HepG2 (cell line): ENCODE measurements around the gene PLXND1. TPM values are rescaled to one million over a fixed set of nuclear protein-coding genes. Genes with fewer than 3 reads are reported as not detected.

ENCODE experiments used
- BRCA1 ChIP-seq: sonication (generic); formaldehyde crosslinking; IDR thresholded peaks from 2 replicates; pipeline ENCODE4 v1.4.0; 2020; ENCODE audit warnings: missing genetic modification reagents
- FOXK1 ChIP-seq: sonication (generic); formaldehyde crosslinking; IDR thresholded peaks from 2 replicates; pipeline ENCODE4 v1.4.0; 2020; ENCODE audit warnings: low read depth, missing genetic modification reagents, borderline replicate concordance
- GPN1 ChIP-seq: sonication (generic); formaldehyde crosslinking; IDR thresholded peaks from 2 replicates; pipeline ENCODE4 v1.5.1; 2020; ENCODE audit warnings: missing genetic modification reagents, borderline replicate concordance
- HNRNPUL1 ChIP-seq: fragments of 200-400 bp; formaldehyde crosslinking; IDR thresholded peaks from 2 replicates; pipeline ENCODE4 v1.6.1; 2017; ENCODE audit warnings: low read depth, mild to moderate bottlenecking, low read length, moderate library complexity
- HOXA5 ChIP-seq: sonication (generic); formaldehyde crosslinking; IDR thresholded peaks from 2 replicates; pipeline ENCODE4 v1.4.0; 2020; ENCODE audit warnings: missing genetic modification reagents
- KDM2A ChIP-seq: sonication (generic); formaldehyde crosslinking; IDR thresholded peaks from 2 replicates; pipeline ENCODE4 v1.4.0; 2020; ENCODE audit warnings: low read depth, missing genetic modification reagents, borderline replicate concordance
- KDM5A ChIP-seq: fragments of 200-600 bp; sonication (generic); IDR thresholded peaks from 2 replicates; pipeline ENCODE4 v1.7.0; 2018; ENCODE audit warnings: antibody characterized with exemption, mild to moderate bottlenecking, low read length, borderline replicate concordance
- KDM5B ChIP-seq: sonication (generic); formaldehyde crosslinking; IDR thresholded peaks from 2 replicates; pipeline ENCODE4 v1.4.0; 2020; ENCODE audit warnings: missing genetic modification reagents, mild to moderate bottlenecking, borderline replicate concordance
- KDM6A ChIP-seq: IDR thresholded peaks from 2 replicates; pipeline ENCODE4 v1.6.1; 2016; ENCODE audit warnings: low read depth
- MTA1 ChIP-seq: sonication (generic); formaldehyde crosslinking; IDR thresholded peaks from 2 replicates; pipeline ENCODE4 v1.4.0; 2020; ENCODE audit warnings: missing genetic modification reagents, mild to moderate bottlenecking, borderline replicate concordance
- MTF2 ChIP-seq: sonication (generic); formaldehyde crosslinking; IDR thresholded peaks from 2 replicates; pipeline ENCODE4 v1.5.0; 2020; ENCODE audit warnings: missing genetic modification reagents, borderline replicate concordance
- TSC22D2 ChIP-seq: sonication (generic); formaldehyde crosslinking; IDR thresholded peaks from 2 replicates; pipeline ENCODE4 v1.5.1; 2020; ENCODE audit warnings: missing genetic modification reagents, mild to moderate bottlenecking, borderline replicate concordance
- ZFP36 ChIP-seq: fragments of 150-350 bp; IDR thresholded peaks from 2 replicates; pipeline ENCODE4 v1.6.1; 2018; ENCODE audit warnings: borderline replicate concordance, low read length, low read depth; ENCODE audit not compliant: partially characterized antibody
- ZFX ChIP-seq: sonication (generic); formaldehyde crosslinking; IDR thresholded peaks from 2 replicates; pipeline ENCODE4 v1.4.0; 2020; ENCODE audit warnings: mild to moderate bottlenecking, low read depth, missing genetic modification reagents, moderate library complexity
- ZNF180 ChIP-seq: sonication (generic); formaldehyde crosslinking; IDR thresholded peaks from 2 replicates; pipeline ENCODE4 v1.4.0; 2020; ENCODE audit warnings: low read depth, missing genetic modification reagents, borderline replicate concordance
- ZNF282 ChIP-seq: fragments of 450-650 bp; IDR thresholded peaks from 2 replicates; pipeline ENCODE4 v1.6.1; 2018; ENCODE audit not compliant: partially characterized antibody
- ZNF317 ChIP-seq: sonication (generic); formaldehyde crosslinking; IDR thresholded peaks from 2 replicates; pipeline ENCODE4 v1.5.0; 2020; ENCODE audit warnings: mild to moderate bottlenecking, missing genetic modification reagents
- ZNF556 ChIP-seq: sonication (generic); formaldehyde crosslinking; IDR thresholded peaks from 2 replicates; pipeline ENCODE4 v1.4.0; 2020; ENCODE audit warnings: mild to moderate bottlenecking, missing genetic modification reagents, borderline replicate concordance
- ZNF558 ChIP-seq: sonication (generic); formaldehyde crosslinking; IDR thresholded peaks from 2 replicates; pipeline ENCODE4 v1.9.0; 2022; ENCODE audit warnings: mild to moderate bottlenecking, missing genetic modification reagents, borderline replicate concordance
- ZNF790 ChIP-seq: sonication (generic); formaldehyde crosslinking; IDR thresholded peaks from 2 replicates; pipeline ENCODE4 v1.8.0; 2022; ENCODE audit warnings: missing genetic modification reagents, mild to moderate bottlenecking, borderline replicate concordance
- ZNF891 ChIP-seq: sonication (generic); formaldehyde crosslinking; IDR thresholded peaks from 2 replicates; pipeline ENCODE4 v1.5.0; 2020; ENCODE audit warnings: mild to moderate bottlenecking, missing genetic modification reagents
- ZSCAN5A ChIP-seq: sonication (generic); formaldehyde crosslinking; IDR thresholded peaks from 2 replicates; pipeline ENCODE4 v1.8.0; 2022; ENCODE audit warnings: mild to moderate bottlenecking, missing genetic modification reagents, borderline replicate concordance
- polyA plus RNA-seq, 8 experiments: library from polyadenylated mRNA; depleted of rRNA in 3 of 8; stranded (reverse) in 7 of 8; unstranded in 1 of 8; fragments of >200 nt; fragmentation: Illumina TruSeq in 4 of 8; extraction: Trizol in 4 of 8; gene quantifications; 2 replicates each; pipeline versions ENCODE4 v1.2.1 to v1.2.3, GENCODE V29; 2011 to 2016; ENCODE audit warnings: low read depth in 4 of 8, missing spikeins in 1 of 8, mixed read lengths in 1 of 8; ENCODE audit not compliant: insufficient read depth in 1 of 8
- total RNA-seq, 5 experiments: library from RNA; depleted of rRNA; stranded (reverse); fragments of >200 nt; fragmentation: Illumina TruSeq; extraction: Trizol; gene quantifications; 2 replicates each; pipeline ENCODE4 v1.2.3, GENCODE V29; 2016; ENCODE audit warnings: low read depth in 1 of 5
- TF ChIP-seq, protein P1 (sequence below): IDR thresholded peaks from 2 replicates; pipeline ENCODE4 v1.6.1; 2016
- TF ChIP-seq, protein P2 (sequence below): sonication (generic); formaldehyde crosslinking; IDR thresholded peaks from 2 replicates; pipeline ENCODE4 v1.5.1; 2020; ENCODE audit warnings: mild to moderate bottlenecking, missing genetic modification reagents, moderate library complexity

The PLXND1 gene
- total and polyA plus RNA-seq, 2 of the 13 experiments (the other 11 are each of a cell fraction or from before 2014, with no cell fraction given), result 15.9 to 42.0 TPM

- TF ChIP-seq BRCA1 (CRISPR knock-in tag) (0 out of 2 replicates have a peak, but pooled peaks have one; percentile 10), ZNF180 (CRISPR knock-in tag) (no peak), GPN1 (CRISPR knock-in tag) (no peak; the same call in 1 of the 2 replicates), ZFP36 (no peak), ZNF558 (CRISPR knock-in tag) (no peak), TSC22D2 (CRISPR knock-in tag) (no peak), ZNF891 (peak; percentile 33; the same call in 1 of the 2 replicates), ZFX (CRISPR knock-in tag) (no peak; the same call in none of the 2 replicates), MTA1 (CRISPR knock-in tag) (no peak), KDM5B (CRISPR knock-in tag) (0 out of 2 replicates have a peak, but pooled peaks have one; percentile 25), ZNF282 (no peak), ZSCAN5A (no peak), HNRNPUL1 (no peak), ZNF790 (CRISPR knock-in tag) (no peak), KDM6A (CRISPR knock-in tag) (no peak), ZNF317 (CRISPR knock-in tag) (peak; percentile 47; the same call in 1 of the 2 replicates), HOXA5 (no peak), FOXK1 (CRISPR knock-in tag) (no peak; the same call in 1 of the 2 replicates), KDM5A (no peak), ZNF556 (CRISPR knock-in tag) (no peak), MTF2 (CRISPR knock-in tag) (0 out of 2 replicates have a peak, but pooled peaks have one; percentile 66), KDM2A (CRISPR knock-in tag) (peak; percentile 35)
- TF ChIP-seq, protein P1, sequence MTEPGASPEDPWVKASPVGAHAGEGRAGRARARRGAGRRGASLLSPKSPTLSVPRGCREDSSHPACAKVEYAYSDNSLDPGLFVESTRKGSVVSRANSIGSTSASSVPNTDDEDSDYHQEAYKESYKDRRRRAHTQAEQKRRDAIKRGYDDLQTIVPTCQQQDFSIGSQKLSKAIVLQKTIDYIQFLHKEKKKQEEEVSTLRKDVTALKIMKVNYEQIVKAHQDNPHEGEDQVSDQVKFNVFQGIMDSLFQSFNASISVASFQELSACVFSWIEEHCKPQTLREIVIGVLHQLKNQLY, result no peak
- TF ChIP-seq, protein P2, sequence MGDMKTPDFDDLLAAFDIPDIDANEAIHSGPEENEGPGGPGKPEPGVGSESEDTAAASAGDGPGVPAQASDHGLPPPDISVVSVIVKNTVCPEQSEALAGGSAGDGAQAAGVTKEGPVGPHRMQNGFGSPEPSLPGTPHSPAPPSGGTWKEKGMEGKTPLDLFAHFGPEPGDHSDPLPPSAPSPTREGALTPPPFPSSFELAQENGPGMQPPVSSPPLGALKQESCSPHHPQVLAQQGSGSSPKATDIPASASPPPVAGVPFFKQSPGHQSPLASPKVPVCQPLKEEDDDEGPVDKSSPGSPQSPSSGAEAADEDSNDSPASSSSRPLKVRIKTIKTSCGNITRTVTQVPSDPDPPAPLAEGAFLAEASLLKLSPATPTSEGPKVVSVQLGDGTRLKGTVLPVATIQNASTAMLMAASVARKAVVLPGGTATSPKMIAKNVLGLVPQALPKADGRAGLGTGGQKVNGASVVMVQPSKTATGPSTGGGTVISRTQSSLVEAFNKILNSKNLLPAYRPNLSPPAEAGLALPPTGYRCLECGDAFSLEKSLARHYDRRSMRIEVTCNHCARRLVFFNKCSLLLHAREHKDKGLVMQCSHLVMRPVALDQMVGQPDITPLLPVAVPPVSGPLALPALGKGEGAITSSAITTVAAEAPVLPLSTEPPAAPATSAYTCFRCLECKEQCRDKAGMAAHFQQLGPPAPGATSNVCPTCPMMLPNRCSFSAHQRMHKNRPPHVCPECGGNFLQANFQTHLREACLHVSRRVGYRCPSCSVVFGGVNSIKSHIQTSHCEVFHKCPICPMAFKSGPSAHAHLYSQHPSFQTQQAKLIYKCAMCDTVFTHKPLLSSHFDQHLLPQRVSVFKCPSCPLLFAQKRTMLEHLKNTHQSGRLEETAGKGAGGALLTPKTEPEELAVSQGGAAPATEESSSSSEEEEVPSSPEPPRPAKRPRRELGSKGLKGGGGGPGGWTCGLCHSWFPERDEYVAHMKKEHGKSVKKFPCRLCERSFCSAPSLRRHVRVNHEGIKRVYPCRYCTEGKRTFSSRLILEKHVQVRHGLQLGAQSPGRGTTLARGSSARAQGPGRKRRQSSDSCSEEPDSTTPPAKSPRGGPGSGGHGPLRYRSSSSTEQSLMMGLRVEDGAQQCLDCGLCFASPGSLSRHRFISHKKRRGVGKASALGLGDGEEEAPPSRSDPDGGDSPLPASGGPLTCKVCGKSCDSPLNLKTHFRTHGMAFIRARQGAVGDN (CRISPR knock-in tag), result peak; percentile 65
These were observed 21.1 kb upstream of the PLXND1 start (continued) for GRCh38 chr3:129627350-129628168.
